GM18873 (cell line): ENCODE measurements around the gene TTN.

Experiments used
- ATAC-seq: cut with Tn5 transposase; IDR thresholded peaks from one replicate; pipeline ENCODE4 v1.9.1; 2021; ENCODE audit warnings: mild to moderate bottlenecking, moderate library complexity, moderate number of reproducible peaks; ENCODE audit not compliant: unreplicated experiment, low FRiP score

The TTN gene

GRCh38 chr2:178819147-178819875, 12.1 kb upstream of the TTN start:
- ATAC-seq = no peak

GRCh38 chr2:178811901-178812300, 4.7 kb upstream of the TTN start:
- ATAC-seq = no peak

- ATAC-seq = no peak
Measured at GRCh38 chr2:178811045-178811444, 3.8 kb upstream of the TTN start.

- ATAC-seq = no peak
Measured at GRCh38 chr2:178810422-178810821, 3.2 kb upstream of the TTN start.

- ATAC-seq = no peak
Measured at GRCh38 chr2:178806543-178806942, 680 bp downstream of the TTN start.

GRCh38 chr2:178805457-178805856, 1.8 kb downstream of the TTN start:
- ATAC-seq = no peak

GRCh38 chr2:178804791-178805190, 2.4 kb downstream of the TTN start:
- ATAC-seq = no peak

GRCh38 chr2:178800510-178800909, 6.7 kb downstream of the TTN start:
- ATAC-seq = no peak

GRCh38 chr2:178799305-178799704, 7.9 kb downstream of the TTN start:
- ATAC-seq = no peak

- no peak for ATAC-seq
Measured at GRCh38 chr2:178796079-178796677, 11.0 kb downstream of the TTN start.

- ATAC-seq = no peak
Measured at GRCh38 chr2:178787934-178788333, 19.3 kb downstream of the TTN start.

- no peak for ATAC-seq
Measured at GRCh38 chr2:178787155-178787554, 20.1 kb downstream of the TTN start.

- ATAC-seq = no peak
Measured at GRCh38 chr2:178783889-178784288, 23.3 kb downstream of the TTN start.

GRCh38 chr2:178782236-178782635, 25.0 kb downstream of the TTN start:
- peak; percentile 95 for ATAC-seq

GRCh38 chr2:178777577-178777976, 29.6 kb downstream of the TTN start:
- ATAC-seq = no peak

- no peak for ATAC-seq
Measured at GRCh38 chr2:178776751-178777150, 30.5 kb downstream of the TTN start.

- ATAC-seq = no peak
Measured at GRCh38 chr2:178775975-178776374, 31.2 kb downstream of the TTN start.

- ATAC-seq = no peak
Measured at GRCh38 chr2:178770518-178770917, 36.7 kb downstream of the TTN start.

- ATAC-seq = no peak
Measured at GRCh38 chr2:178767094-178768060, 39.8 kb downstream of the TTN start.

- no peak for ATAC-seq
Measured at GRCh38 chr2:178764097-178764496, 43.1 kb downstream of the TTN start.

GRCh38 chr2:178761759-178762371, 45.4 kb downstream of the TTN start:
- ATAC-seq = no peak
